IPS-NIHi7 (cell line): ENCODE results near the gene STKLD1.
"Not testable (repeated sequence)": the region's sequence is repeated elsewhere in the genome, so short reads cannot be mapped to it uniquely, and the experiment has no call there.

Experiments
- DNase-seq: peaks from one replicate; pipeline ENCODE4 v3.0.0; 2012; ENCODE audit warnings: mixed read lengths; ENCODE audit errors: extremely low spot score

The STKLD1 gene

GRCh38 chr9:133441571-133441970 lies 65.4 kb downstream of the STKLD1 start:
- DNase-seq, result no peak

- DNase-seq, result no peak
Measured at GRCh38 chr9:133443248-133443647, 67.1 kb downstream of the STKLD1 start.

GRCh38 chr9:133443982-133444381 lies 67.8 kb downstream of the STKLD1 start:
- DNase-seq, result no peak

- no peak for DNase-seq
Measured at GRCh38 chr9:133445293-133445969, 69.3 kb downstream of the STKLD1 start.

GRCh38 chr9:133448487-133448972 lies 72.4 kb downstream of the STKLD1 start:
- DNase-seq, result no peak

- no peak for DNase-seq
Measured at GRCh38 chr9:133449760-133450159, 73.6 kb downstream of the STKLD1 start.

- DNase-seq, result not testable (repeated sequence)
Measured at GRCh38 chr9:133451865-133452264, 75.7 kb downstream of the STKLD1 start.

- DNase-seq, result no peak
Measured at GRCh38 chr9:133452562-133452961, 76.4 kb downstream of the STKLD1 start.

- no peak for DNase-seq
Measured at GRCh38 chr9:133453651-133454050, 77.5 kb downstream of the STKLD1 start.

- DNase-seq, result no peak
Measured at GRCh38 chr9:133454325-133454724, 78.2 kb downstream of the STKLD1 start.

- DNase-seq, result no peak
Measured at GRCh38 chr9:133454943-133455673, 78.9 kb downstream of the STKLD1 start.
